ENCODE results near the gene ITPR3.

Gene ITPR3

DNA sequence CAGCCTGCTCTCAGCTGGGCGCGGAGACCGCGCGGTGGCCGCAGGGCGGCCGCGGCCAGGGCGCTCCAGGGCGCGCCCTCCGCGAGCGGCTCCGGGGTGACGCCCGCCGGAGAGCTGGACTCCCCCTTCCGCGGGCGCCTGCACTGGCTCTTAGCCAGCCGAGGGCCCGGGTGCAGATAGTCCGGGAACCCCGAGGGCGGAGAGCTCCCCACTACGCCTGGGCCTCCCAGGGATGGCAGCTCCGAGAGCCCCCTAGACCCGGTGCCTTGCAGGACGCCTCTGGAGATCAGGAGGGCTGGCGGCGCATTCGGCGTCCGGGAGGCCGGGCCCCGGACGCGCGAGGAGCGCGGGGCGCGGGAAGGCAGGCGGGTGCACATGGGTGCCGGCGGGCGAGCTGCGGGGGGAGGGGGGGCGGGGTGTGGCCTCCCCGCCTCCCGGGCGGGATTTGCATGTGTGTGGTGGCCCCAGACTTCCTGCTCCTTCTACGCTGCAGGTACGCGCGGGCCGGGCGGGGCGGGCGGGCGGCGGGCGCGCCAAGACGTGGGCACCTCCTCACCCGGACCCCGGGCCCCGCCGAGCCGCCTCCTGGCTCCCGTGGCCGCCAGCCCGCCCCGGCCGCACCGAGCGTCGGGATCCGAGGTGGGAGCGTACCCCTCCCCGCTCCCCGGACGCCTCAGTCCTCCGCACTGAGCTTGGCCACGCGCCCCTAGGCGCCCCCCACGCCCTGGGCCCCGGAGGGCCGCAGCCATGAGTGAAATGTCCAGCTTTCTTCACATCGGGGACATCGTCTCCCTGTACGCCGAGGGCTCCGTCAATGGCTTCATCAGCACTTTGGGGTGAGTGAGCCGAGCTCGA lies at the start of gene ITPR3:
Gene ITPR3 (plus strand): TSS at position 467 of the 855 bp plus-strand sequence. CDS start 281 bp downstream, at position 748.
- peak; percentile 71 for DNase-seq (ENCODE audit: low spot score)

DNA sequence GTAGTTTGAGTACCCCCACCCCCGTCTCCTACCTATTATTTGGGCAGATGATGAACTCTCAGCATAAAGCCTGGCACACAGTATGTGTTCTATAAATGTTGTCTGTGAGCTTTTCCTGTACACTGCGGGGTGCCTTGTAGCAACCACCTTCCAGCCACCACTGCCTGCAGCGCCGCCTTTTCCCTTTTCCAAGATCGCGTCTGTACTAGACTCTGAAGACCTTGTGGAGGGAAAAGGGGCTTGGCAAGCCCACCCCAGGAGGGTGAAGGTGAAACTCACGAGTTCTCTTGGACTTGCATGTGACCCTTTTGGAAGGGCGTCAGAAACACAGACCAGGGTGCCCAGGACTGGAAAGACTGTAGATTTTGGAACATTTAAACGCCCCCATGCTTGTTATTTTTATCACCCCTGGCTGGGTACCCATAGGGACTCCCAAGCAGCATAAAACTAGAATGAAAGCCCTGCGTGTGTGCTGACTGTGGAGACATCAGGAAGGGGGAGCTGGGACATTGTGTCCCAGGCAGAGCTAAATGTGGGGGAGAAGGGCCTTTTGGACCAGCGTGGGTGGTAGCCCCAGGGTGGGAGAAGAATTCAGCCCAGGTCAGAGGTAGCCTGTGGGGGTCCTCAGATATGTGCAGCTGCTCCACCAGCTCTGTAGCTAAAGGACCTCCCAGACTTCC lies 49.3 kb upstream of the ITPR3 start:
- DNase-seq (ENCODE audit: low spot score), result no peak

GRCh38 chr6:33575211-33575610 lies 45.9 kb upstream of the ITPR3 start:
- no peak for DNase-seq (ENCODE audit: low spot score)

DNA sequence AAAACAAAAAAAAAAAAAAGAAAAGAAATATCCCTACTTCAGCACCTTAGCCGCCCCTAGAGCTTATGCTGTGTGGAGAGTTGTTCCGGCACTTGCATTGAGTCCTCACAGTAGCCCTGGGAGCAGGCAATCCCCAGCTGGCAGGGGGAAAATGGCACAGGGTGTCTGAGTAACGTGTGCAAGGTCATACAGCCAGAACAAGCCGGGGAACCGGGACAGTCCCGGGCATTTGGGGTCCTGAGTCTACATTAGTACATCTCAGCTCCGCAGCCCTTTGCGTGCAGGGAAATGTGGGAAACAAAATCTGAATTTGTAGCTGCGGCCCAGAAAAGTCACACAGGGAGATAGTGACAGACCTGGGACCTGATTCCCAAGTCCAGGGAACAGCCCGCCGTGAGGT lies 44.5 kb upstream of the ITPR3 start:
- DNase-seq (ENCODE audit: low spot score), result no peak

DNA sequence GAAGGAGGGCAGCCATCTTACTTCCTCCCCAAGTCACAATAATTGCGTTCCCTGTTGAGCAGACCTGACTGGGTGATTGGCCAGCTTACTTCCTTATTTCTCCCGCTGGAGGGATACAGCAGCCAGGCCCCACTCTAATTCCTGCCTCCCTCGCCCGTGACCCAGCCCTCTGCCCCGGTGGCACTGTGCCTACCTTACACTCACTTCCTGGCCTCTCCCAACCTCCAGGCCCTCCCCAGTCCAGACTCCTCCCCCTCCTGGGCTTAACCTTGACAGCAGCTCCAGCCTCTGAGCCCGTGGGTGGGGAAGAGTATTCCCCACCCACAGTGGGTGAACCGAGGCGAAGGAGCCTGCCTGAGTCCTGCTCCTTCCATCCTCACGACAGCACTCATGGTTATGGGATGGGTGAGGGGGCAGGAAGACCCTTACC lies 44.0 kb upstream of the ITPR3 start:
- no peak for DNase-seq (ENCODE audit: low spot score)

DNA sequence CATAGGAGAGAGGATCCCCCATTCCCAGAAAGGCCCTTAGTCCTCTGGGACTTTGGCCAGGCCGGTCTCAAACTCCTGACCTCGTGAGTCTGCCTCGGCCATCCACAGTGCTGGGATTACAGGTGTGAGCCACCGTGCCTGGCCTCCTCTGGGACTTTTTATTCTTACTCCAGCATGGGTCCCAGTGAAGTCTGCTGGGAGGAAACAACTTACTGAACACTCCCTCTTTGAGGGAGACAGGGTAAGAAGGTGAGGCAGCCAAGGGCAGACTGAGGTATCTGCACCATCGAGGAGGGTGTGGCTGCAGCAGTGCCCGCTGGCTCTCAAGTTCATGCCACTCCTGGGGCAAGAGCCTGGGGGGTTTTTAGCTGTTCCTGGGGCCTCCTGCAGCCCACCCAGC lies 43.4 kb upstream of the ITPR3 start:
- no peak for DNase-seq (ENCODE audit: low spot score)

DNA sequence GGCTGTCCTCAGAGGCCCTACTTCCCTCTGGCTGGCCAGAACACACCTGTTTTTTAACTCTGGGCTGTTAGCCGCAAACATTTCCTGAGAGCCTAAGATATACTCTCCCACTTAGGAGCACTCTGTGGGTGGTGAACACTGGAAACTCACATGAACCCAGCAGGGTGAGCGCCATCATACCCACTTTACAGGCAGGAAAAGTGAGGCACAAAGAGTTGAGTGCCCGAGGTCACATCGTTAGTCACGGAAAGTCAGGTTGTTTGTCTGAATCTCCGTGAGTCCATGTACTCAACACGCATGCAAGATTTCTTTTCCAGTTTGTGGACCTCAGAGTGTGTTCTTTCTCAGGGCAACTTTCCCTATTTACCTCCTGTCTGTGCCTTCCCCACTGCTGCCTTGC lies 43.0 kb upstream of the ITPR3 start:
- no peak for DNase-seq (ENCODE audit: low spot score)

DNA sequence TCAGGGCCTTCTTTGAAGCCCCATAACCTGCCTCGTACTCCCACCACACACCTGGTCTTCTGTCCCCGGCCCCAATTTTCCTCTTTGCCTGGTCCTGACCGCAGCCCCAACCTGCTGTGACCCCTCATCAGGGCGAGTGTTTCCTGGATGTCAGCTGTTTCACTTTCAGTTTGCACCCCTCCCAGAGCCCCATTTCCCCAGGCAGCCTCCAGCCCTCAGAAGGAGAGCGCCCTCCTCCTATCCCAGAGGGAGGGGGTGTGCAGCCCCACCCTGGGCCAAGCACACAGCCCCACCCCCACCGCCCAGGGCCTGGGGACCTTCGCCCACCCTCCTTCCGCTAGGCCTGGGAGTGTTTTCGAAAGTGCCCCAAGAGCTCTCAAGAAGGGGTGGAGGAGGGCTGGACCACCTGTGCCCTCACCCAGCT lies 42.5 kb upstream of the ITPR3 start:
- DNase-seq (ENCODE audit: low spot score), result no peak

- peak; percentile 89 for DNase-seq (ENCODE audit: low spot score)
Measured at GRCh38 chr6:33579828-33580714, 41.1 kb upstream of the ITPR3 start, which contains the start of gene BAK1. Gene BAK1, minus strand, starts transcription at chr6:33580276. Its CDS starts 2,672 bp downstream, at chr6:33577604.

DNA sequence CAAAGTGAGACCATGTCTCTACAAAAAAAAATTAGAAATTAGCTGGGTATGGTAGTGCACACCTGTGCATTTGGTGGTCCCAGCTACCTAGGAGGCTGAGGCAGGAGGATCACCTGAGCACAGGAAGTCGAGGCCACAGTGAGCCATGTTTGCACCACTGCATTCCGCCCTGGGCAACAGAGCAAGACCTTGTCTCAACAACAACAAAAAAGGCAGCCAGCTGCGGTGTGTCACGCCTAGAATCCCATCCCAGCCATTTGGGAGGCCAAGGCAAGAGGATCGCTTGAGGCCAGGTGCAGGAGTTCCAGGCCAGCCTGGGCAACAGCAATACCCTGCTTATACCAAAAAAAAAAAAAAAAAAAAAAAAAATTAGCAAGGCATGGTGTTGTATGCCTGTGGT lies 39.9 kb upstream of the ITPR3 start:
- no peak for DNase-seq (ENCODE audit: low spot score)

DNA sequence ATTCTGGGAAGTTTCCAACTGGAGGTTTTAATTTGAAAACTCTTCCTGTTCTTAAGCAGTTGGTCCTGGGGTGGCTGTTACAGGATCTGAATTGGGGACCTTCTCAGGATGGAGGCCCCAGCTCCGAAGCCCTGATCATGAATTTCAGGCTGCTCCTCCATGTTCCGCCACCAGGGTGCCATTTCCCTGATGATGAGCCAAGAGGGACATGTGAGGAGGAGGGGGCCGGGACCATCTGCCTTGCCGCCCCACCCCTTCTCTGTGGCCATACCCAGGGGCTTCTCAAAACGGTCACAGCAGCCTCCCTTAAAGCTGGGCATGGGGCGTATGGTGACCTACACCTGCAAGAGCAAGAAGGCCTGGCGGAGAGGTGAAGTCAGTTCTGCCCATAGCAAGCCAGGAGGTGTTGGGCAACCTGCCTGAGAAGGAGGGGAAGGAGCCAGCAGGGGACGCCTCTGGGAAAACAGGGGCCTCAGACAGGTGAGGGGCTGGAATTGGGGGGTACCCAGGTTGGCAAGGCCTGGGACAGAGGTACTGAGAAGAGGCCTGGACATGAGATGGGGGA lies 37.4 kb upstream of the ITPR3 start:
- no peak for DNase-seq (ENCODE audit: low spot score)

DNA sequence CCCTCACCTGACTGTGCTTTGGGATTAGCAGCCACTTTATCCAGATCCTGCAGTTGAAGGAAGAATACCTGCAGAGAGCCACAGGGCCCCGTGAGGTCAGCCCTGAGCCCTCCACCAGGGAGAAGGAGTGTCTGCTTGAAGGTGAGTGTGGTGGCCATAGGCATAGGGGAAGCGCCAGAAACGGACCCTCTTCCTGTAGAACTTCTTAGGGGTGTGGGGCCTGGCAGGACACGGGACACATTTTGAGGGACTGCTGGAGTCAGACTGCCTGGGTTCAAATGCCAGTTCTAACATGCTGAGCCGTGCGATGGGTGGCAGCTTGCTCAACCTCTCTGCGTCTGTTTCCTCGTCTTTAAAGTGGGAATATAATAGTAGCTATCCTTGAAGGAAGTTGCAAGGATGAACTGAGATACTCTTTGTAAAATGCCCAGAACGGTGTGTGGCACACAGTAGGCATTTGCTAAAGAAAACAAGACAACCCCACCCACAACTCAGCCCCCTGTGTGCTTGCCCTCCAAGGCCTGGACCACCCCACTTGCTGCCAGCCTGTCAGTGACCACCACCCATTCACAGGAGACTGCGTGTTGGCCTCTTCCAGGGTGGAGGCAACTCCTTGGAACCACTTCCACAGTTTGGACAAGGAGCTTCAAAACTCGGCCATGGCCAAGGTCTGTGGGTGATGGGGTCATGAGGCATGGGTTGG lies 36.3 kb upstream of the ITPR3 start:
- no peak for DNase-seq (ENCODE audit: low spot score)

DNA sequence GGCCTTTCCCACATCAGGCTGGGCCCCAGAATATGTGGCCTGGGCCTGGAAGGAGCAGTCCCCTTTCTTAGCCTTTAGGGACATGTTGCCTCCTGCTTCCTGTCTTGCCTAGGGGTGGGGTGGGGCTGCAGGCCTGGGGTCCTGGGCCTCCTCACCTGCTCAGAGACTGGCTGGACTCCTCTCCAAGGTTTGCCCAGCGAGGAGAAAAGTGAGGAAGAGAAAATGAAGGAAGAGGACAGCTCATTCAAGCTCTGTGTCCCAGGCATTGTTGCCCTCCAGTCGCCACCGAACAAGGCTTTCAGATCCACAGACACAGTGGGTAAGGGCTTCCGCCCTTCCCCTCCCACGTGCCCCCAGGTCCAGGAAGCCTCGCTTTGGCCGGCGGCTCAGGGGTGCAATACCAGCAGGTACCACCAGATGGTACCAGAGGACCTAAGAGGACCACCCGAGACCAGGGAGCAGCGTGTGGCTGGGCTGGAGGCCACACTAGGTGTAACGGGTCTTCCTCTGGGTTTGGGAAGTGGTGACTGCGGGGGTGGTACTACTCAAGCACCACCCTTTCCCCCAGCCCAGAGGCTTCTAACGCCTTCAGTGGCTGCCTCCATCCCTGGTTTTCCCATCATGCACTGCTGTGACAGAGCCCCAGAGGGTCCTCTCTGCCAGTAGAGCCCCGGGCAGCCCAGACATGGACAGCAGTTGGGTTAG lies 35.6 kb upstream of the ITPR3 start:
- DNase-seq (ENCODE audit: low spot score), result peak; percentile 66

GRCh38 chr6:33586108-33586640 lies 34.9 kb upstream of the ITPR3 start:
- DNase-seq (ENCODE audit: low spot score), result no peak

GRCh38 chr6:33587529-33587928 lies 33.6 kb upstream of the ITPR3 start:
- no peak for DNase-seq (ENCODE audit: low spot score)

- DNase-seq (ENCODE audit: low spot score), result no peak
Measured at GRCh38 chr6:33588894-33589293, 32.2 kb upstream of the ITPR3 start.

DNA sequence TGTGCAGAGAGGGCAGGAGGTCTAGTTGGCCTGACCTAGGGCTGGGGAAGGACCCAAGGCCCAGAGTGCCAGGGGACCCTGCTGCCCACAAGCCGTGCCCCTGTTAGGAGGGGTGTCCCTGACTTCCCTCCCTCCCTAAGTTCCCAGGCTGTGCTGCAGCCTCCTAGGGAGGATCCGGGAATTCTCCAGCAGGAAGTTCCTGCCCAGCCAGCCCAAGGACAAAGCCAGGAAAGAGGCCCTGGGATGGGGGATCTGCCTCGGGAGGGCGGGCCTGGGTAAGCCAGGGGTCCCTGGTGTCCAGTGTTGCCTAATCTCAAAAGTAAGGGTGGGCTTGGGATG lies 31.8 kb upstream of the ITPR3 start:
- no peak for DNase-seq (ENCODE audit: low spot score)

GRCh38 chr6:33589731-33590530 lies 31.2 kb upstream of the ITPR3 start:
- DNase-seq (ENCODE audit: low spot score), result peak; percentile 96

- DNase-seq (ENCODE audit: low spot score), result peak; percentile 73
Measured at GRCh38 chr6:33590531-33591198, 30.5 kb upstream of the ITPR3 start.
